HepG2 (cell line): ENCODE data around the gene PBOV1. TPM values are rescaled to one million over a fixed set of nuclear protein-coding genes. Genes with fewer than 3 reads are reported as not detected.

Experiments
- ARID3A ChIP-seq: IDR thresholded peaks from 2 replicates; pipeline ENCODE4 v1.6.1; 2012; ENCODE audit warnings: low read depth, low read length, improper control_type of control experiment
- BCL6 ChIP-seq: IDR thresholded peaks from 2 replicates; pipeline ENCODE4 v1.6.1; 2016; ENCODE audit warnings: missing genetic modification reagents, missing compliant biosample characterization
- CBFB ChIP-seq: sonication (generic); formaldehyde crosslinking; IDR thresholded peaks from 2 replicates; pipeline ENCODE4 v1.4.0; 2020; ENCODE audit warnings: missing genetic modification reagents
- DMAP1 ChIP-seq: IDR thresholded peaks from 2 replicates; pipeline ENCODE4 v1.6.1; 2016
- NR3C1 ChIP-seq: sonication (generic); formaldehyde crosslinking; IDR thresholded peaks from 2 replicates; pipeline ENCODE4 v1.4.0; 2020; ENCODE audit warnings: missing genetic modification reagents
- PAX8 ChIP-seq: sonication (generic); formaldehyde crosslinking; IDR thresholded peaks from 2 replicates; pipeline ENCODE4 v1.8.0; 2022; ENCODE audit warnings: mild to moderate bottlenecking, missing genetic modification reagents, borderline replicate concordance
- PHF20 ChIP-seq: sonication (generic); formaldehyde crosslinking; IDR thresholded peaks from 2 replicates; pipeline ENCODE4 v1.5.0; 2020; ENCODE audit warnings: mild to moderate bottlenecking, missing genetic modification reagents
- SATB2 ChIP-seq: sonication (generic); formaldehyde crosslinking; IDR thresholded peaks from 2 replicates; pipeline ENCODE4 v1.5.0; 2020; ENCODE audit warnings: missing genetic modification reagents
- SNAPC2 ChIP-seq: sonication (generic); formaldehyde crosslinking; IDR thresholded peaks from 2 replicates; pipeline ENCODE4 v1.8.1; 2022; ENCODE audit warnings: mild to moderate bottlenecking, missing genetic modification reagents
- USF2 ChIP-seq, 2 experiments: sonication (generic) in 1 of 2; formaldehyde crosslinking in 1 of 2; IDR thresholded peaks; 2 replicates each; pipeline versions ENCODE4 v1.5.1 to v1.6.1; 2011 to 2020; ENCODE audit warnings: borderline replicate concordance in 1 of 2, low read depth in 1 of 2, low read length in 1 of 2, mild to moderate bottlenecking in 1 of 2, missing genetic modification reagents in 1 of 2, moderate library complexity in 1 of 2
- ZBTB26 ChIP-seq: IDR thresholded peaks from 2 replicates; pipeline ENCODE4 v1.6.1; 2016; ENCODE audit warnings: missing compliant biosample characterization, missing genetic modification reagents, borderline replicate concordance
- ZNF407 ChIP-seq: sonication (generic); formaldehyde crosslinking; IDR thresholded peaks from one replicate; pipeline ENCODE4 v1.5.1; 2020; ENCODE audit warnings: mild to moderate bottlenecking, missing genetic modification reagents; ENCODE audit errors: not compliant biosample characterization
- ZNF644 ChIP-seq: IDR thresholded peaks from 2 replicates; pipeline ENCODE4 v1.6.1; 2016; ENCODE audit warnings: low read depth
- ZSCAN9 ChIP-seq: IDR thresholded peaks from 2 replicates; pipeline ENCODE4 v1.6.1; 2016; ENCODE audit warnings: borderline replicate concordance
- polyA plus RNA-seq, 8 experiments: library from polyadenylated mRNA; depleted of rRNA in 3 of 8; stranded (reverse) in 7 of 8; unstranded in 1 of 8; fragments of >200 nt; fragmentation: Illumina TruSeq in 4 of 8; extraction: Trizol in 4 of 8; gene quantifications; 2 replicates each; pipeline versions ENCODE4 v1.2.1 to v1.2.3, GENCODE V29; 2011 to 2016; ENCODE audit warnings: low read depth in 4 of 8, missing spikeins in 1 of 8, mixed read lengths in 1 of 8; ENCODE audit not compliant: insufficient read depth in 1 of 8
- total RNA-seq, 5 experiments: library from RNA; depleted of rRNA; stranded (reverse); fragments of >200 nt; fragmentation: Illumina TruSeq; extraction: Trizol; gene quantifications; 2 replicates each; pipeline ENCODE4 v1.2.3, GENCODE V29; 2016; ENCODE audit warnings: low read depth in 1 of 5
- TF ChIP-seq, protein P1 (sequence below): sonication (generic); formaldehyde crosslinking; IDR thresholded peaks from 2 replicates; pipeline ENCODE4 v1.4.0; 2020; ENCODE audit warnings: missing genetic modification reagents

The PBOV1 gene
- total and polyA plus RNA-seq, 2 of the 13 experiments (the other 11 are each of a cell fraction or from before 2014, with no cell fraction given), result not detected

DNA sequence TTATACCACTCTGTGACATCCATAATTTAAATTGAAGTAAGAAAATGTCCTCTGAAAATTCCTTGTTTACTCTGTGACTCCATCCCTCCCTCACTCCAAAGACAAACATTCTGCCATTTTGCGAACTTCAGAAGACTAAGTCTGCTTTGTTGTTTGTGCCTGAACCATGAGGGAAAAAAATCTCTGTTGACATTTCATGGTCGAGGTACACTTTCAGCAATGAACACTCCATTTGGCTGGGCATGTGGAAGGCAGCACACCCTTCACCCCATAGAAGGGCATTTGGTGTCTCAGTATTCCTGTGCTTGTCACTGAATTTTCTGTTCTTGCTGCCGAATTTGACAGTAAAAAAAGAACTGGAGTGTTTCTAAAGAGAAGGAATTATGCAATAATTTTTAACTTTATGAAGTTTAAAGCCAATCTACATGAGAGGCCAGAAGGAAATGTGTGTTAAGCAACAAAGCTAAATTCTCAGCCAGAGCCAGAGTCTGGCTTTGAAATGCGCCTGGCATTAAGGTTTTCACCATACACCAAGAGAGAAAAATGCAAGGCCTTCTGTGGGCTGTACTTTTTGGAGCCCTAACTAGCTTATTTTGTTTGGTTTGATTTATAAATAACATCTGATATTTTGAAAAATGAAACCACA lies 4.7 kb upstream of the PBOV1 start (continued):
- TF ChIP-seq SATB2 (CRISPR knock-in tag) (no peak), DMAP1 (peak; percentile 70), ZBTB26 (CRISPR knock-in tag) (peak; percentile 61; the same call in 1 of the 2 replicates), BCL6 (CRISPR knock-in tag) (peak; percentile 93), PHF20 (CRISPR knock-in tag) (no peak), CBFB (CRISPR knock-in tag) (0 out of 2 replicates have a peak, but pooled peaks have one; percentile 24), ZNF644 (CRISPR knock-in tag) (peak; percentile 100), ZSCAN9 (CRISPR knock-in tag) (peak; percentile 74; the same call in 1 of the 2 replicates), SNAPC2 (CRISPR knock-in tag) (no peak), NR3C1 (CRISPR knock-in tag) (no peak), ZNF407 (no peak), PAX8 (no peak), USF2 (IDR thresholded peaks at IDR 0.05; ENCODE audit: low read depth, low read length) (no peak), USF2 (CRISPR knock-in tag; IDR thresholded peaks at IDR 0.05; ENCODE audit: borderline replicate concordance) (no peak), ARID3A (0 out of 2 replicates have a peak, but pooled peaks have one; percentile 43)
- TF ChIP-seq, protein P1, sequence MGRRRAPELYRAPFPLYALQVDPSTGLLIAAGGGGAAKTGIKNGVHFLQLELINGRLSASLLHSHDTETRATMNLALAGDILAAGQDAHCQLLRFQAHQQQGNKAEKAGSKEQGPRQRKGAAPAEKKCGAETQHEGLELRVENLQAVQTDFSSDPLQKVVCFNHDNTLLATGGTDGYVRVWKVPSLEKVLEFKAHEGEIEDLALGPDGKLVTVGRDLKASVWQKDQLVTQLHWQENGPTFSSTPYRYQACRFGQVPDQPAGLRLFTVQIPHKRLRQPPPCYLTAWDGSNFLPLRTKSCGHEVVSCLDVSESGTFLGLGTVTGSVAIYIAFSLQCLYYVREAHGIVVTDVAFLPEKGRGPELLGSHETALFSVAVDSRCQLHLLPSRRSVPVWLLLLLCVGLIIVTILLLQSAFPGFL (CRISPR knock-in tag), result no peak
